AG20443 (cell line): ENCODE measurements around the gene WWOX.

Experiments used
- DNase-seq: peaks from one replicate; pipeline ENCODE4 v3.0.0; 2012; ENCODE audit warnings: low spot score, mixed read lengths

WWOX gene

GRCh38 chr16:79150632-79151310 is 1051.3 kb downstream of the WWOX start:
- no peak for DNase-seq

DNA sequence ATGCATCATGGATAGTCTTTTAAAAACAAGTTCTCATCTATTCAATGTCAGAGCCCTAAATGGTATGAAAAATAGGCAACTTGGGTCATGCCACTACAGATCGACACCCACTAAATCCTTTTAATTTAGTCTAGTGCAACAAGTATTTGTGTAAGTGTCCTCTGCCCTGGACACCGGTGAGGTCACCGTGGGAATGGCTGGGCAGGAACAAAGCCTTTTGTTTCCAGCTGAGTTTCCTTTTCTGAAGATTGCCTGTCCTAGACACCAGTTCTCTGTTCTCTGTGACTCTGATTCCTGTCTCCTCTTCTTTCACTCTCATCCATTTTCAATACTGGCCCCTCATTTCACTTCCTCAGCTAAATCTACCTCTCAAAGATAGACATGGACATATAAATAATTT is 1054.6 kb downstream of the WWOX start:
- DNase-seq: no peak

DNA sequence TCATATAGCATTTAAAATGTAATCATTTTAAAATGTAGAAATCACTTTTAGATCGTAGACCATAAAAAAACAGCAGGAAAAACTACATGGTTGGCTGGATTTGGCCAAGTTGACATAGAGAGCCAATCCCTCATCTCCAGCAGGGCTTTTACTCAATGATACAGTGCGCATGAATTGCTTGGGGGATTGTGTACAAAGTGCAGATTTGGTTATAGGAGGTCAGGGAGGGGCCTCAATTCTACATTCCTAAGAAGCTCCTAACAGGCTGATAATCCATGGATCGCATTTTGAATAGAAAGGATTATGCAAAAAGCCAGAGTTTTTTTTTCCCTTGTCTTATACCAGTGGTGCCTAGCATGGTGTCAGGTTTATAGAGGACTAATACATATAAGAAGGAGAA is 1056.0 kb downstream of the WWOX start:
- DNase-seq: no peak

- no peak for DNase-seq
These were observed 1056.5 kb downstream of the WWOX start for GRCh38 chr16:79155904-79156303.

DNA sequence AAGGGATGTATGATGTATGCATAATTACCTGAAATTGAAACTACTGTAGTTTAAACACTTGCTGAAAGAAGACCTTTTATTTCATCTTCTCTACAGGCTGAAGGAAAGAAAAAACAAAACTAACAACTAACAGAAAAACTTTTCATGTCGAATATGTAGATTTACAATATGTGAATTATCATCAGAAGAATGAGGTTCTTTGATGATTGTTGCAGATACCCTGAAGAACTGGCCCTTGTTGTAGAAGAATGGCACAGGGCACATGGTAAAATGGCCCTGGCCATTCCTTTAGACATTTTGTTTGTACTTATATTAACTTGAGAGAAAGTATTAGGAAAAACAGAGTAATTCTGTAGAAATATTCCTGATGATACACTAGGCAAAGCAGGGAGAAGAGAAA is 1057.3 kb downstream of the WWOX start:
- no peak for DNase-seq

GRCh38 chr16:79158337-79158736 is 1058.9 kb downstream of the WWOX start:
- no peak for DNase-seq

GRCh38 chr16:79159261-79160049 is 1060.0 kb downstream of the WWOX start:
- DNase-seq: no peak

DNA sequence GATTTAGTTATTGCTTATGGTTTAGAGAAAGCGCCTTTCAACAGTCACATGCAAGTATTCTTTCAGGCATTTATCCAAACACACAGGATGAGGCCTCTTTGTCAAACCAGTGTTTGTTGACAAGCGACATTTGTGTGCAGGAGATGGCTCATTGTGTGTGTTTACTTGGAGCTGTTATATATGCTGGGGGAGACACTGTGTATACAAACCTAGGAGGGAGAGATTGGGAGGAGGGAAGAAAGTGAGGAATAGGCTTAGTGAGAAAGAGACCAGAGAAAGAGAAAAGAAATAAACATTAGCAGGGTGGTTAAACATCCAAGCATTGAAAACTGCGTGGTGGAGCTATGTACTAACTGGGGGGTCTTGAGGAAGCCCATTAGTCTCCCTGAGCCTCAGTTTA is 1063.5 kb downstream of the WWOX start:
- no peak for DNase-seq

GRCh38 chr16:79163691-79164387 is 1064.4 kb downstream of the WWOX start:
- DNase-seq: no peak

DNA sequence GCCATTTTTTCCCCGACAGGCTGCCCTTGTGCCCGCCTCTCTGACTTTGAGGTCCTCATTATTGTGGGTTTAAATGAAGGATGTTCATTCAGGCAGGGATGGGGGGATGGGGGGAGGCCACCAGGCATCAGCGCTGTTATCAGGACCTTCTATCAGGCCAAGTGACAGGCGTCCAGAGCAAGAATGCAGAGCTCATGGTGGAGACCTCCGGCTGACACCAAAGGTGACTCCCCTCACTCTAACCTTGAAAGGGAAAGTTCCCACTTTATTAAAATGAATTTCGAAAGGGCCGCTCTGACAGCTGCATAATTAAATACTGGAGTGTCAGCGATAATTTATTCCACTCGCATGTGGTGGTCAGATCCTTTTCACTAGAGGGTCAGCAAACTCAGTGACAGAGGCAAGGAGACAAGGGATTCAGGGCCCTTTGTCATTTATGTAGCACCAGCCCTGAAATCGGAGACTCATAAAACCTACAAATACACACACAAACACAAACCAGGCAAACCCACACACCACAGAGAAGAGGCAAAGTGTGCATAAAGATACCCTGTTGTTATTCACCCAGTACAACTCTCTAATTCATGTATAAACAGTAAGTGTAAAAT is 1065.0 kb downstream of the WWOX start:
- no peak for DNase-seq

- DNase-seq: no peak
These were observed 1065.6 kb downstream of the WWOX start for GRCh38 chr16:79165079-79165478.

DNA sequence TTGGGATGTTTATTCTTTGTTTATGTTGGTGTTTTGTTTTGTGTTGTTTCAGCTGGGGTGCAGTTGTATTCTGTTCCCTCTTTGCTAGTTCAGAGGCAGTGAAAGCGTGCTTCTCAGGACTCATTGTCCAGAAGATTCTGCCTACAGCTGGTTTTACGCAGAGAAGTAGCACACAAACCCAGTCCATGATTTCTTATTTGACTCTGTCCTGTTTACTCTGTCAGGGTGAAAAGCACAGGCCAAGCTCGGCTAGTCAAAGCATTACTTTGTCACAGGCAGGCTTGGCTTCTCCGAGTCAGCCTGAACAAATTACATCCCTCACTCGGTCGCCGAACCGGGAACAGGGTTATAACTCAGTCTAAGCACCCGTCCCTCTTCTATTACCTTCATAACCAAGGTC is 1066.1 kb downstream of the WWOX start:
- DNase-seq: no peak

- no peak for DNase-seq
These were observed 1068.4 kb downstream of the WWOX start for GRCh38 chr16:79167893-79168292.

- no peak for DNase-seq
These were observed 1068.9 kb downstream of the WWOX start for GRCh38 chr16:79168321-79168720.

GRCh38 chr16:79169239-79169638 is 1069.8 kb downstream of the WWOX start:
- no peak for DNase-seq

DNA sequence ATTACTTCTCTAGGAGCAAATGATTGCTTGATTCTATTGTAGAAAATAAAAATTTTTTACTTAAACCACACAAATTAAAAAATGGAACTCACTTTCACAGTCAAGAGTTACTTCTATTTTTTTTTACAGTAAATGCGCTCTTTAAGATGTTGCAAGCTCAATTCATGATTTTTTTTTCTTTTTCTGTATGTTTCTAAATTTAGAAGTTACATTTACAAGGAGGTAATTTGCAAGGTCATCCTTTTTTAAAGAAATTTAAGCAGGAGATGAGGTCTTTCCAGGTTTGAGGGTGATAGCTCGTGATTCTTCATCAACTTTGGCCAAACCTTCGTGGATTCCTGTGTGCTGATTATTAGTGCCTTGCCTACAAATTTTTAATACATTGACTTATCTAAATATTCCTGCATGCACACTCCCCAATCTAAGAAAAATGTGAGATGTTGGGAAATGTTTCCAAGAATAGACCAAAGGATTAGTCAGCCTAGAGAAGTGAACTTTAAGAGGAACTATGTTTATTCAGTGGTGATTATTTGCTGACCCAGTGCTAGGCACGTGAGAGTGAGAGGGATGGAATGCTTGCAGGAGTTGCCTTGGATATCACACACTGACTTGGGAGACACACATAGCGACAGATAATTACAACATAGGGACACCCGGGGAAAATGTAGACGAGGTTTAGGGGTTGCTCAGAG is 1071.2 kb downstream of the WWOX start:
- DNase-seq: no peak

GRCh38 chr16:79171504-79171903 is 1072.0 kb downstream of the WWOX start:
- no peak for DNase-seq

GRCh38 chr16:79171931-79172705 is 1072.7 kb downstream of the WWOX start:
- no peak for DNase-seq

DNA sequence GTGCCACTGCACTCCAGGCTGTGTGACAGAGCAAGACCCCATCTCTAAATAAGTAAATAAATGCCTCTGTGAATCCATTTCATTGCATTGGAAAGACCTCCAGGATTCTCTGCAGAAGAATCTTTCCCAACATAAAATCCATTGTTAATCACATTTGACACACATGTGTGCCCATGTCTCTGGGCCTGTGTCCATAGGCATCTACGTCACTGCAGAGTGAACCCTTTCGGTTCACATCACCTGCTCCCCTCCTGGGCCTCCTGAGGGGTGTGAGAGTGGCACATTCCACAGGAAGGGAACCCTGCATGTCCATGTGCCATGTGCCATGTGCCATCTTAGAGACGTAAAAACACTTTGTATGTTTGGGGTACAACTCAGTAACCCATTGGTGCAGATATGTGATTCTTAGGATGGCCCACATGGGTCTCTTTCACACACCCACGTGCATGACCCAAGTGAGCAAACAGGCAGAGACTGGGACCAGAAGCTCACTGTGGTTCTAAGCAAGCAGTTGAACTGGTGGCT is 1073.6 kb downstream of the WWOX start:
- DNase-seq: no peak

DNA sequence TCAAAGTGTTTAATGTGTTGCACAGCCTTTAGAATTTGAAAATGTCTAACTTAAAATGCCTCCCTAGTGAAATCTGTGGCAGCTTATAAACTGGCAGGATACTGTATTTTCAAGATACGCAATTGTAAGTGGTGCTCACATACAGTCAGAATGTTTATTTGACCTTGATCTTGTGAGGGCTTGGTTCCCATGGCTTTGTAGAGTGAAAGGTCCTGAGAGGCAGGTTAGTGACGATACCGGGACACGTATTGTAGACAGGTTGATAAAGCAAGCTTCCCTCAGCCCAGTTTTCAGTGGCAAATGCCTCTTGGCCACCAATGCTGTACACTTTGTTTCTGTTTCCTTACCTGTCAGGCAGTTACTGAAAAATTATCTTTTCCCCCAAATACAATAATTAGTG is 1074.5 kb downstream of the WWOX start:
- no peak for DNase-seq
